Endodermal cell (in vitro differentiated cells): Measurements from ENCODE around the gene C7orf25. TPM values are rescaled to one million over a fixed set of nuclear protein-coding genes. Genes with fewer than 3 reads are reported as not detected.

Experiments
- DNase-seq: peaks from one replicate; pipeline ENCODE4 v3.0.0-alpha.2; 2017
- H3K27ac ChIP-seq: 2 replicates; pipeline ENCODE4 v1.5.1; 2013; ENCODE audit warnings: mild to moderate bottlenecking, low read depth, low read length, moderate library complexity
- H3K27me3 ChIP-seq: 2 replicates; pipeline ENCODE4 v1.6.1; 2013; ENCODE audit warnings: mild to moderate bottlenecking, low read length, moderate library complexity; ENCODE audit not compliant: insufficient read depth, control insufficient read depth, poor library complexity, severe bottlenecking
- H3K36me3 ChIP-seq: 2 replicates; pipeline ENCODE4 v1.7.0; 2013; ENCODE audit warnings: mild to moderate bottlenecking, low read length, moderate library complexity; ENCODE audit not compliant: control insufficient read depth, insufficient read depth
- H3K4me1 ChIP-seq: one replicate; pipeline ENCODE4 v1.7.0; 2013; ENCODE audit warnings: low read length; ENCODE audit not compliant: control insufficient read depth, insufficient read depth
- H3K4me3 ChIP-seq: 2 replicates; pipeline ENCODE4 v1.5.1; 2013; ENCODE audit warnings: mild to moderate bottlenecking, low read length, moderate library complexity
- H3K9ac ChIP-seq: 2 replicates; pipeline ENCODE4 v1.6.1; 2013; ENCODE audit warnings: mild to moderate bottlenecking, low read length, moderate library complexity; ENCODE audit not compliant: poor library complexity, severe bottlenecking; ENCODE audit errors: extremely low read depth
- H3K9me3 ChIP-seq: 2 replicates; pipeline ENCODE4 v1.6.1; 2013; ENCODE audit warnings: mild to moderate bottlenecking, low read length, moderate library complexity; ENCODE audit not compliant: control insufficient read depth
- H3K27ac Mint-ChIP-seq: 2 replicates; pipeline ENCODE4 v1.8.0; 2020; ENCODE audit warnings: mixed read lengths
- H3K27me3 Mint-ChIP-seq: 2 replicates; pipeline ENCODE4 v1.8.0; 2021; ENCODE audit warnings: mild to moderate bottlenecking, mixed read lengths; ENCODE audit not compliant: insufficient read depth
- H3K36me3 Mint-ChIP-seq: 2 replicates; pipeline ENCODE4 v1.8.0; 2020; ENCODE audit warnings: low read depth, mixed read lengths
- H3K4me1 Mint-ChIP-seq: 2 replicates; pipeline ENCODE4 v1.8.0; 2020; ENCODE audit warnings: mixed read lengths
- H3K4me3 Mint-ChIP-seq: 2 replicates; pipeline ENCODE4 v1.8.0; 2020; ENCODE audit warnings: mild to moderate bottlenecking, moderate library complexity, mixed read lengths
- H3K9me3 Mint-ChIP-seq: 2 replicates; pipeline ENCODE4 v1.8.0; 2020; ENCODE audit warnings: mild to moderate bottlenecking, mixed read lengths
- CTCF ChIP-seq: fragments of 200-600 bp; sonication (generic); conservative IDR thresholded peaks from 2 replicates; pipeline ENCODE4 v1.5.0; 2021; ENCODE audit warnings: antibody characterized with exemption, mild to moderate bottlenecking
- WGBS, 2 experiments: methylation state at CpG; one replicate each; pipeline versions ENCODE4 v1.1.5 to v1.1.7; 2013; ENCODE audit warnings: missing lambda C conversion rate in 2 of 2, mixed read lengths in 1 of 2; ENCODE audit not compliant: insufficient coverage in 1 of 2, insufficient read length in 1 of 2; 5-methylcytosine and 5-hydroxymethylcytosine counted together
- total RNA-seq, 2 donors: library from RNA; stranded (reverse); fragmentation: NEBNext Ultra II Directional in 1 of 2; extraction: Animal tissue kit (Norgen Biotek cat#: 25700) in 1 of 2; gene quantifications; 2 replicates in 1 of 2; 3 replicates in 1 of 2; pipeline ENCODE4 v1.2.1, GENCODE V29; 2021

C7orf25 gene
- total RNA-seq, 2 donors from 2014 or later = 3.2 to 4.8 TPM

- Mint-ChIP-seq H3K4me3 (peak overlapping the region; percentile 100), H3K27me3 (no peaks in the 10 kb centered on the region), H3K27ac (peak overlapping the region; percentile 100), H3K4me1 (peaks cover 28% of the 10 kb centered on the region), H3K36me3 (peaks cover 32% of the 10 kb centered on the region), H3K9me3 (no peaks in the 10 kb centered on the region)
- Histone ChIP-seq H3K27me3 (no peaks in the 10 kb centered on the region), H3K27ac (no peak overlapping the region), H3K9ac (peak overlapping the region; percentile 92), H3K9me3 (no peaks in the 10 kb centered on the region), H3K4me3 (peak overlapping the region; percentile 100), H3K36me3 (peaks cover 36% of the 10 kb centered on the region), H3K4me1 (peaks cover 4% of the 10 kb centered on the region)
- 34 to 41% methylated on average over 3 to 5 of the region's 5 CpGs for WGBS, 2 experiments
- DNase-seq = no peak
- no peak for TF ChIP-seq CTCF
Measured at GRCh38 chr7:42930889-42931288, 19.0 kb upstream of the C7orf25 start.

GRCh38 chr7:42929449-42929848 lies 17.6 kb upstream of the C7orf25 start:
- H3K4me3 Mint-ChIP-seq = peak overlapping the region; percentile 100

GRCh38 chr7:42928754-42929153 lies 16.9 kb upstream of the C7orf25 start:
- Histone ChIP-seq H3K9me3 (no peaks in the 10 kb centered on the region), H3K9ac (no peak overlapping the region), H3K4me1 (peaks cover 4% of the 10 kb centered on the region), H3K36me3 (peaks cover 42% of the 10 kb centered on the region), H3K4me3 (peak overlapping the region; percentile 100), H3K27ac (no peak overlapping the region), H3K27me3 (no peaks in the 10 kb centered on the region)
- H3K27me3 Mint-ChIP-seq = no peaks in the 10 kb centered on the region
- no peak for TF ChIP-seq CTCF
- H3K9me3 Mint-ChIP-seq = no peaks in the 10 kb centered on the region
- H3K4me1 Mint-ChIP-seq = peaks cover 20% of the 10 kb centered on the region
- WGBS, 2 experiments = 62 to 89% methylated on average over 1 to 3 of the region's 3 CpGs
- H3K36me3 Mint-ChIP-seq = peaks cover 28% of the 10 kb centered on the region
- peak overlapping the region; percentile 22 for H3K27ac Mint-ChIP-seq
- no peak for DNase-seq
- H3K4me3 Mint-ChIP-seq = no peak overlapping the region

More at GRCh38 chr7:42929449-42929848, 17.6 kb upstream of the C7orf25 start:
- no peak for TF ChIP-seq CTCF
- H3K9me3 ChIP-seq = no peaks in the 10 kb centered on the region
- Mint-ChIP-seq H3K27ac (no peak overlapping the region), H3K9me3 (no peaks in the 10 kb centered on the region), H3K27me3 (no peaks in the 10 kb centered on the region), H3K36me3 (peaks cover 33% of the 10 kb centered on the region), H3K4me1 (peaks cover 25% of the 10 kb centered on the region)
- H3K27me3 ChIP-seq = no peaks in the 10 kb centered on the region
- 63 to 64% methylated on average over 3 of the region's 3 CpGs for WGBS, 2 experiments
- no peak overlapping the region for H3K27ac ChIP-seq
- H3K4me3 ChIP-seq = peak overlapping the region; percentile 100
- no peak overlapping the region for H3K9ac ChIP-seq
- no peak for DNase-seq
- peaks cover 4% of the 10 kb centered on the region for H3K4me1 ChIP-seq
- peaks cover 36% of the 10 kb centered on the region for H3K36me3 ChIP-seq
